Testis (tissue), 2 donors: Measurements from ENCODE around the gene NPR2.

Experiments
- CTCF ChIP-seq, 3 experiments: fragments of 450-650 bp in 2 of 3; fragments of 200-600 bp in 1 of 3; sonication (generic) in 1 of 3; IDR thresholded peaks; one replicate each; pipeline ENCODE4 v1.5.1; 2016 to 2019; ENCODE audit warnings: antibody characterized with exemption in 3 of 3, mild to moderate bottlenecking in 2 of 3, moderate library complexity in 1 of 3
- POLR2A ChIP-seq: fragments of 450-650 bp; IDR thresholded peaks from one replicate; pipeline ENCODE4 v1.6.1; 2017; ENCODE audit warnings: antibody characterized with exemption, mild to moderate bottlenecking, moderate library complexity

- TF ChIP-seq CTCF (IDR thresholded peaks at IDR 0.05) (no peak), POLR2A (no peak)
Measured at GRCh38 chr9:35798658-35799374, 7.4 kb downstream of the NPR2 start.
